Right lobe of liver (tissue), 4 donors: ENCODE results near the gene ATL2.

Experiments used
- CTCF ChIP-seq, 4 donors: fragments of 200-600 bp in 3 of 4; fragments of 450-650 bp in 1 of 4; IDR thresholded peaks; one replicate each; pipeline versions ENCODE4 v1.5.1 to v1.8.0; 2016 to 2022; ENCODE audit warnings: antibody characterized with exemption in 4 of 4, mild to moderate bottlenecking in 2 of 4
- POLR2A ChIP-seq: fragments of 450-650 bp; IDR thresholded peaks from one replicate; pipeline ENCODE4 v1.6.1; 2017; ENCODE audit warnings: antibody characterized with exemption, mild to moderate bottlenecking
- donor health status: DM: no; HTN: no; CAD: no.
- donor health status: DM: no; HTN: no; CAD: no.
- donor health status: DM: no; HTN: yes; CAD: no.

GRCh38 chr2:38390947-38391346, 13.9 kb upstream of the ATL2 start:
- no peak for TF ChIP-seq CTCF (IDR thresholded peaks at IDR 0.05)
- TF ChIP-seq POLR2A = no peak
